ENCODE measurements around the gene SKAP1. TPM values are rescaled to one million over a fixed set of nuclear protein-coding genes. Genes with fewer than 3 reads are reported as not detected.

The SKAP1 gene
- total and polyA plus RNA-seq, 2 of the 13 experiments (the other 11 are each of a cell fraction or from before 2014, with no cell fraction given) = 0.21 TPM; not detected in 1

- TF ChIP-seq ZSCAN9 (CRISPR knock-in tag; IDR thresholded peaks at IDR 0.05; ENCODE audit: borderline replicate concordance) = peak; percentile 80
- 0 out of 2 replicates have a peak, but pooled peaks have one; percentile 38 for TF ChIP-seq ZNF577 (CRISPR knock-in tag; IDR thresholded peaks at IDR 0.05; ENCODE audit: borderline replicate concordance, low read depth)
- TF ChIP-seq ZNF260 (CRISPR knock-in tag; IDR thresholded peaks at IDR 0.05; ENCODE audit: borderline replicate concordance, low read depth) = no peak
- TF ChIP-seq RARA (CRISPR knock-in tag; IDR thresholded peaks at IDR 0.05) = peak; percentile 10; the same call in 1 of the 2 replicates
- TF ChIP-seq, protein P1, sequence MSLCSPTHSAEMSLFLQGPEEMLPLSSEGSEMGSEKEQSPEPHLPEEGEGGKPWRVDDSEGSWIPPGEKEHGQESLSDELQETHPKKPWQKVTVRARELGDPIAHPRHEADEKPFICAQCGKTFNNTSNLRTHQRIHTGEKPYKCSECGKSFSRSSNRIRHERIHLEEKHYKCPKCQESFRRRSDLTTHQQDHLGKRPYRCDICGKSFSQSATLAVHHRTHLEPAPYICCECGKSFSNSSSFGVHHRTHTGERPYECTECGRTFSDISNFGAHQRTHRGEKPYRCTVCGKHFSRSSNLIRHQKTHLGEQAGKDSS (CRISPR knock-in tag; IDR thresholded peaks at IDR 0.05; ENCODE audit: borderline replicate concordance, low read depth) = no peak; the same call in none of the 2 replicates
- TF ChIP-seq, protein P2, sequence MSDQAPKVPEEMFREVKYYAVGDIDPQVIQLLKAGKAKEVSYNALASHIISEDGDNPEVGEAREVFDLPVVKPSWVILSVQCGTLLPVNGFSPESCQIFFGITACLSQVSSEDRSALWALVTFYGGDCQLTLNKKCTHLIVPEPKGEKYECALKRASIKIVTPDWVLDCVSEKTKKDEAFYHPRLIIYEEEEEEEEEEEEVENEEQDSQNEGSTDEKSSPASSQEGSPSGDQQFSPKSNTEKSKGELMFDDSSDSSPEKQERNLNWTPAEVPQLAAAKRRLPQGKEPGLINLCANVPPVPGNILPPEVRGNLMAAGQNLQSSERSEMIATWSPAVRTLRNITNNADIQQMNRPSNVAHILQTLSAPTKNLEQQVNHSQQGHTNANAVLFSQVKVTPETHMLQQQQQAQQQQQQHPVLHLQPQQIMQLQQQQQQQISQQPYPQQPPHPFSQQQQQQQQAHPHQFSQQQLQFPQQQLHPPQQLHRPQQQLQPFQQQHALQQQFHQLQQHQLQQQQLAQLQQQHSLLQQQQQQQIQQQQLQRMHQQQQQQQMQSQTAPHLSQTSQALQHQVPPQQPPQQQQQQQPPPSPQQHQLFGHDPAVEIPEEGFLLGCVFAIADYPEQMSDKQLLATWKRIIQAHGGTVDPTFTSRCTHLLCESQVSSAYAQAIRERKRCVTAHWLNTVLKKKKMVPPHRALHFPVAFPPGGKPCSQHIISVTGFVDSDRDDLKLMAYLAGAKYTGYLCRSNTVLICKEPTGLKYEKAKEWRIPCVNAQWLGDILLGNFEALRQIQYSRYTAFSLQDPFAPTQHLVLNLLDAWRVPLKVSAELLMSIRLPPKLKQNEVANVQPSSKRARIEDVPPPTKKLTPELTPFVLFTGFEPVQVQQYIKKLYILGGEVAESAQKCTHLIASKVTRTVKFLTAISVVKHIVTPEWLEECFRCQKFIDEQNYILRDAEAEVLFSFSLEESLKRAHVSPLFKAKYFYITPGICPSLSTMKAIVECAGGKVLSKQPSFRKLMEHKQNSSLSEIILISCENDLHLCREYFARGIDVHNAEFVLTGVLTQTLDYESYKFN (CRISPR knock-in tag; conservative IDR thresholded peaks at IDR 0.05) = peak; percentile 58
- peak; percentile 95 for TF ChIP-seq ZFX (CRISPR knock-in tag; IDR thresholded peaks at IDR 0.05; ENCODE audit: low read depth)
- TF ChIP-seq, protein P3, sequence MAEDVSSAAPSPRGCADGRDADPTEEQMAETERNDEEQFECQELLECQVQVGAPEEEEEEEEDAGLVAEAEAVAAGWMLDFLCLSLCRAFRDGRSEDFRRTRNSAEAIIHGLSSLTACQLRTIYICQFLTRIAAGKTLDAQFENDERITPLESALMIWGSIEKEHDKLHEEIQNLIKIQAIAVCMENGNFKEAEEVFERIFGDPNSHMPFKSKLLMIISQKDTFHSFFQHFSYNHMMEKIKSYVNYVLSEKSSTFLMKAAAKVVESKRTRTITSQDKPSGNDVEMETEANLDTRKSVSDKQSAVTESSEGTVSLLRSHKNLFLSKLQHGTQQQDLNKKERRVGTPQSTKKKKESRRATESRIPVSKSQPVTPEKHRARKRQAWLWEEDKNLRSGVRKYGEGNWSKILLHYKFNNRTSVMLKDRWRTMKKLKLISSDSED (CRISPR knock-in tag; IDR thresholded peaks at IDR 0.05) = peak; percentile 11; the same call in 1 of the 2 replicates
- TF ChIP-seq FOSL1 (CRISPR knock-in tag; IDR thresholded peaks at IDR 0.05; ENCODE audit: borderline replicate concordance) = no peak
- peak in 1 of 2 experiments; percentile 96; a peak in 2 of 4 replicates for TF ChIP-seq KLF16 (CRISPR knock-in tag; IDR thresholded peaks at IDR 0.05)
- TF ChIP-seq ZNF567 (CRISPR knock-in tag; IDR thresholded peaks at IDR 0.05; ENCODE audit: borderline replicate concordance) = no peak
- peak; percentile 75; the same call in 1 of the 2 replicates for TF ChIP-seq ZNF275 (CRISPR knock-in tag; IDR thresholded peaks at IDR 0.05; ENCODE audit: borderline replicate concordance)
- no peak for TF ChIP-seq USF2 (IDR thresholded peaks at IDR 0.05; ENCODE audit: low read depth, low read length)
- no peak; the same call in 1 of the 2 replicates for TF ChIP-seq USF2 (CRISPR knock-in tag; IDR thresholded peaks at IDR 0.05; ENCODE audit: borderline replicate concordance)
- peak; percentile 70 for TF ChIP-seq SMYD3 (CRISPR knock-in tag; IDR thresholded peaks at IDR 0.05)
- peak; percentile 88 for TF ChIP-seq DR1 (CRISPR knock-in tag; IDR thresholded peaks at IDR 0.05)
Observed at GRCh38 chr17:48101012-48101720, 328.8 kb downstream of the SKAP1 start, which contains the start of gene CBX1 (continued).

Data from HepG2 (cell line).